ENCODE data around the gene VWCE. TPM values are rescaled to one million over a fixed set of nuclear protein-coding genes. Genes with fewer than 3 reads are reported as not detected.

The VWCE gene
- total RNA-seq, 1 experiment from 2014 or later = 0.41 TPM

DNA sequence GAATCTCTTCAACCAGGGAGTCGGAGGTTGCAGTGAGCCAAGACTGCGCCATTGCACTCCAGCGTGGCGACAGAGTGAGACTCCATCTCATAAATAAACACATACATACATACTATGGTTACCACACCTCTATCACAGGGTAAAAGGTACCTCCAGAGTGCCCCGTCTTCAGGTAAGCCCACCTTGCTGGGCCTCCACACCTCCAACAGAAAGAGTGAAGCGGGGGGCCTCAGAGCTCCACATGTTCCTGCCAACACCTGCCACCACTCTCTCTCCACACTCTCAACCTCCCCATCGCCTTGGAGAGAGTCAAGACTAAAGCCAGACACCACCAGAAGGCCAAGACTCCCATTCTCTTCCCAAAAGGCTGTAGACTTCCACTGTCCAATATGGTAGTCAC is 10.3 kb upstream of the VWCE start:
- H3K4me2 ChIP-seq = no peak overlapping the region
- TF ChIP-seq, protein P1, sequence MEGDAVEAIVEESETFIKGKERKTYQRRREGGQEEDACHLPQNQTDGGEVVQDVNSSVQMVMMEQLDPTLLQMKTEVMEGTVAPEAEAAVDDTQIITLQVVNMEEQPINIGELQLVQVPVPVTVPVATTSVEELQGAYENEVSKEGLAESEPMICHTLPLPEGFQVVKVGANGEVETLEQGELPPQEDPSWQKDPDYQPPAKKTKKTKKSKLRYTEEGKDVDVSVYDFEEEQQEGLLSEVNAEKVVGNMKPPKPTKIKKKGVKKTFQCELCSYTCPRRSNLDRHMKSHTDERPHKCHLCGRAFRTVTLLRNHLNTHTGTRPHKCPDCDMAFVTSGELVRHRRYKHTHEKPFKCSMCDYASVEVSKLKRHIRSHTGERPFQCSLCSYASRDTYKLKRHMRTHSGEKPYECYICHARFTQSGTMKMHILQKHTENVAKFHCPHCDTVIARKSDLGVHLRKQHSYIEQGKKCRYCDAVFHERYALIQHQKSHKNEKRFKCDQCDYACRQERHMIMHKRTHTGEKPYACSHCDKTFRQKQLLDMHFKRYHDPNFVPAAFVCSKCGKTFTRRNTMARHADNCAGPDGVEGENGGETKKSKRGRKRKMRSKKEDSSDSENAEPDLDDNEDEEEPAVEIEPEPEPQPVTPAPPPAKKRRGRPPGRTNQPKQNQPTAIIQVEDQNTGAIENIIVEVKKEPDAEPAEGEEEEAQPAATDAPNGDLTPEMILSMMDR (conservative IDR thresholded peaks at IDR 0.05) = no peak
- TF ChIP-seq EZH2 (IDR thresholded peaks at IDR 0.05; ENCODE audit: low read depth) = no peak
- DNase-seq = no peak
- CTCF ChIA-PET = no interaction called here
- H3F3A ChIP-seq (ENCODE audit: insufficient read depth, low read depth) = peaks cover 5% of the 10 kb centered on the region; the same call in 1 of the 2 replicates
- no peaks in the 10 kb centered on the region for H3K9me3 ChIP-seq (ENCODE audit: insufficient read depth, low read depth)
- no TSS peak for BruUV-seq (replicated peaks)
- H3K79me2 ChIP-seq (ENCODE audit: low read depth) = no peaks in the 10 kb centered on the region
- no peaks in the 10 kb centered on the region for H3K9me2 ChIP-seq (ENCODE audit: insufficient read depth)
- intact Hi-C loops (cut with micrococcal nuclease; ENCODE audit: unreplicated experiment) = no loop called here
- POLR2A ChIA-PET (ENCODE audit: unreplicated experiment) = no interaction called here
- H3K4me1 ChIP-seq (replicated peaks; ENCODE audit: insufficient read depth) = no peaks in the 10 kb centered on the region
- H3K27ac ChIP-seq = no peak overlapping the region
- no peaks in the 10 kb centered on the region for H3K27me3 ChIP-seq (ENCODE audit: insufficient read depth, low read depth)
- H3K4me3 ChIP-seq = no peak overlapping the region
- no peak overlapping the region for H2AFZ ChIP-seq
- H3K36me3 ChIP-seq (ENCODE audit: low read depth) = peaks cover 55% of the 10 kb centered on the region
- no peaks in the 10 kb centered on the region; the same call in 1 of the 2 replicates for H4K20me1 ChIP-seq (ENCODE audit: insufficient read depth)

DNA sequence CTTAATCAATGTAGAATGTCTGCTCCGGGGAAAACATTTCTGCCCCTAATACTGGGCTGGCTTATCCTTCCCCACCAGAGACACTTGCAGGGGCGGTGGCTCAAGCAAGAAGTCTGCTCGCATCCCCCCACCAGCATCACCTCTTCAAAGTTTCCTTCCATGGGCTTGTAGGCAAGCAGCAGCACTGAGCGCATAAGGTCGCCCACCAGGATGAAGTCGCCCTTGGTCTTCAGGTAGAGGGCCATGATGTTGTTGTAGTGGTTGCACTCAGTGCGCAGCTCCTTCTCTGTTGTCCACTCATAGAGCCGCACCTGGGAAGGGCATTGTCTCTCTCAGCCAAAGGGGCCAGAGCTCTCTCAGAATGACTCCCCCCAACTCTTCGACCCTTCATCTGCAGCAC is 8.6 kb upstream of the VWCE start:
- TF ChIP-seq, protein P1 (conservative IDR thresholded peaks at IDR 0.05) = no peak
- TF ChIP-seq EZH2 (IDR thresholded peaks at IDR 0.05; ENCODE audit: low read depth) = no peak
- Histone ChIP-seq H3K27ac (no peak overlapping the region), H3K36me3 (ENCODE audit: low read depth) (peaks cover 38% of the 10 kb centered on the region), H3K4me1 (replicated peaks; ENCODE audit: insufficient read depth) (no peaks in the 10 kb centered on the region), H3F3A (ENCODE audit: insufficient read depth, low read depth) (peaks cover 5% of the 10 kb centered on the region; the same call in 1 of the 2 replicates), H4K20me1 (ENCODE audit: insufficient read depth) (no peaks in the 10 kb centered on the region; the same call in 1 of the 2 replicates), H3K4me2 (no peak overlapping the region), H2AFZ (no peak overlapping the region), H3K9me3 (ENCODE audit: insufficient read depth, low read depth) (no peaks in the 10 kb centered on the region), H3K9me2 (ENCODE audit: insufficient read depth) (no peaks in the 10 kb centered on the region), H3K27me3 (ENCODE audit: insufficient read depth, low read depth) (no peaks in the 10 kb centered on the region), H3K4me3 (no peak overlapping the region), H3K79me2 (ENCODE audit: low read depth) (no peaks in the 10 kb centered on the region)
- ChIA-PET CTCF (no interaction called here), POLR2A (ENCODE audit: unreplicated experiment) (no interaction called here)
- DNase-seq = no peak
- intact Hi-C loops (cut with micrococcal nuclease; ENCODE audit: unreplicated experiment) = no loop called here
- no TSS peak for BruUV-seq (replicated peaks)

DNA sequence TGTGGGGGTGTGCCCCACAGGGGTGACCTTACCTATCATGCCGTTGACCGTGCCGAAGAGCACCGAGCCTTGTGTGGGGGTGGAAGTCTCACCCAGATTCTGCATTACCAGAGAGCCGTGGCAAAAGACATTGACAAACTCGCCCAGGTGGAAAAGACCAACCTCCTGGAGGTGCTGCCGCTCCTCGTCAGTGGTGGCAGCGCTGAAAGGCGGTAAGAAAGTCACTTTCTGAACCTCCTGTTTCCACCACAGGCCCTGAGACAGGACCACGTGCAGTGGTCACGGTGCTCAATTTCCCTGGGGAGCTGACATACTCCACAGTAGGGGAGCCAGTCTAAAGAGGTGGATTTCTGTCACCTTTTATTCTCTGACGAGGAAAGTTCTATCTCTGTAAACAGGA is 7.4 kb upstream of the VWCE start:
- H3K27me3 ChIP-seq (ENCODE audit: insufficient read depth, low read depth) = no peaks in the 10 kb centered on the region
- H3K4me1 ChIP-seq (replicated peaks; ENCODE audit: insufficient read depth) = no peaks in the 10 kb centered on the region
- no peak for DNase-seq
- H3F3A ChIP-seq (ENCODE audit: insufficient read depth, low read depth) = peaks cover 10% of the 10 kb centered on the region; the same call in 1 of the 2 replicates
- no peaks in the 10 kb centered on the region for H3K9me2 ChIP-seq (ENCODE audit: insufficient read depth)
- intact Hi-C loops (cut with micrococcal nuclease; ENCODE audit: unreplicated experiment) = no loop called here
- no peak for TF ChIP-seq EZH2 (IDR thresholded peaks at IDR 0.05; ENCODE audit: low read depth)
- TF ChIP-seq, protein P1 (conservative IDR thresholded peaks at IDR 0.05) = no peak
- BruUV-seq (replicated peaks) = no TSS peak
- POLR2A ChIA-PET (ENCODE audit: unreplicated experiment) = no interaction called here
- H4K20me1 ChIP-seq (ENCODE audit: insufficient read depth) = no peaks in the 10 kb centered on the region; the same call in 1 of the 2 replicates
- no peak overlapping the region for H3K4me3 ChIP-seq
- CTCF ChIA-PET = no interaction called here
- no peaks in the 10 kb centered on the region for H3K79me2 ChIP-seq (ENCODE audit: low read depth)
- H3K4me2 ChIP-seq = no peak overlapping the region
- no peaks in the 10 kb centered on the region for H3K9me3 ChIP-seq (ENCODE audit: insufficient read depth, low read depth)
- H2AFZ ChIP-seq = no peak overlapping the region
- H3K27ac ChIP-seq = no peak overlapping the region
- peaks cover 27% of the 10 kb centered on the region for H3K36me3 ChIP-seq (ENCODE audit: low read depth)

Data from PC-9 (cell line).